ENCODE data around the gene ALX1.

DNA sequence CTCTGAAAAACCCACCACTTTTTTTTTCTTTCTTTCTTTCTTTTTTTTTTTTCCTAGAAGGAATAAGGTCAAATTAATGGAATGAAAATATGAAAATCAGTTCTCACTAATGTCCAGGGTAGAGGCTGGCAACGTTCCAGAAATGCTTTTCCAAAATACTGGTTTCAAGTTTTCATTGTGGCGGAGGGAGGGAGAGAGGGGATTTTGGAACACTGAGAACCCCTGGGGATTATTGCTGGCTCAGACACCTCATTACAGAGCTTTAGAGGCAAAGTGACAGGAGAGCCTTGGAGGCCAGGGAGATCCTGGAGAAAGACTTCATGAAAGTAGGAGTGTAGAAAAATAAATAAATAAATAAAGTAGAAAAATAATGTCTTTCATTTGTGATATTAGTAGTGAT lies 45.4 kb downstream of the ALX1 start:
- TF ChIP-seq POLR2A (IDR thresholded peaks at IDR 0.05; ENCODE audit: low read depth, low read length) (no peak), POLR2AphosphoS5 (IDR thresholded peaks at IDR 0.05; ENCODE audit: low read depth, low read length) (no peak)

Data from GM12892 (cell line).